ENCODE results near the gene INTS11. TPM values are rescaled to one million over a fixed set of nuclear protein-coding genes. Genes with fewer than 3 reads are reported as not detected.

The INTS11 gene
- total RNA-seq, 1 experiment from 2014 or later = 117 TPM

DNA sequence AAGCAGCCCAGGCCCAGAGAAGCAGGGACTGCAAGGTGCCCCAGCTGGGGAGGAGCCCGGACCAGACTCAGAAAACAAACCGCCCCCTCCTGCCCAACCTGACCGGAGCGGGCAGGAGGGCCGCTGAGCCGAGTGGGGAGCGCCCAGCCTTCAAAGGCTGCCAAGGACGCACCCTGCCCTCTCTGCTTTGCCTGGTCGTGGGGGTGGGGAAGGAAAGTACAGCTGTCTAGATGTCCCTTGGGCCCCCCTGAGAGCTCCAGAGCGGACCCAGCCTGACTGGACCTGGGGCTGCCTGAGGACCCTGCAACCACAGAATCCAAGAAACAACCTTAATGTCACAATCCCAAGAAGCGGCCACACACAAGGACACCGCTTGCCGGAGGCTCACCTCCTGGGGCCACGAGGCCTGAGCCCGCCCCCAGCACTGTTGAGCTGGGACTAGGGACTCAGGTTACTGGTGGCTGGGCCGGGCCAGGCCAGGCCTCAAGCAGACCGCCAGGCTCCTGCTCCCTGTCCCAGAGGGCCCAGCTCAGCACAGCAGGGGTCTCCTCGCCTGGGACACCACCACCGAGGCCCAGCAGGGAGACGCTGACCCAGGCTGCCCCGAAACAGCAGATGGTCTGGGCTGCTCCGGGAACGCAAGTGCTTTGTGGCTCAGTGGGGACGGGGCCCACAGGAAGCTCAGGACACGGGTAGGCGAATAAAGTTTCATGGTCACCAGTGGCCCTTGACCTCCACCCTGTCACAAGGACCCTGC is 23.4 kb upstream of the INTS11 start:
- intact Hi-C loops (cut with micrococcal nuclease; ENCODE audit: unreplicated experiment) = no loop called here
- CTCF ChIA-PET = interaction anchor here (1.6 kb wide), 1 partner anchor 56 kb away, joined by 4 read pairs; no protein-coding TSS in a partner anchor
- peaks cover 19% of the 10 kb centered on the region for H3K4me1 Mint-ChIP-seq (ENCODE audit: low read depth, unreplicated experiment)
- TF ChIP-seq CTCF (IDR thresholded peaks at IDR 0.05; ENCODE audit: unreplicated experiment) = no peak
- H3K27me3 Mint-ChIP-seq (ENCODE audit: unreplicated experiment) = no peaks in the 10 kb centered on the region
- peaks cover 58% of the 10 kb centered on the region for H3K36me3 Mint-ChIP-seq (ENCODE audit: insufficient read depth, unreplicated experiment)
- no peaks in the 10 kb centered on the region for H3K9me3 Mint-ChIP-seq (ENCODE audit: low read depth, unreplicated experiment)
- BruUV-seq (replicated peaks) = TSS peak; percentile 48
- H3K4me3 Mint-ChIP-seq (ENCODE audit: low read depth, unreplicated experiment) = peak overlapping the region; percentile 80
- peak overlapping the region; percentile 79 for H3K27ac Mint-ChIP-seq (ENCODE audit: unreplicated experiment)
- DNase-seq = peak; percentile 54

- no peaks in the 10 kb centered on the region for H3K27me3 Mint-ChIP-seq (ENCODE audit: unreplicated experiment)
- intact Hi-C loops (cut with micrococcal nuclease; ENCODE audit: unreplicated experiment) = no loop called here
- CTCF ChIA-PET = interaction anchor here (1.6 kb wide), 1 partner anchor 56 kb away, joined by 4 read pairs; no protein-coding TSS in a partner anchor
- no TSS peak for BruUV-seq (replicated peaks)
- peaks cover 24% of the 10 kb centered on the region for H3K4me1 Mint-ChIP-seq (ENCODE audit: low read depth, unreplicated experiment)
- peak overlapping the region; percentile 79 for H3K27ac Mint-ChIP-seq (ENCODE audit: unreplicated experiment)
- DNase-seq = no peak
- no peak for TF ChIP-seq CTCF (IDR thresholded peaks at IDR 0.05; ENCODE audit: unreplicated experiment)
- H3K9me3 Mint-ChIP-seq (ENCODE audit: low read depth, unreplicated experiment) = no peaks in the 10 kb centered on the region
- H3K4me3 Mint-ChIP-seq (ENCODE audit: low read depth, unreplicated experiment) = peak overlapping the region; percentile 80
- H3K36me3 Mint-ChIP-seq (ENCODE audit: insufficient read depth, unreplicated experiment) = peaks cover 51% of the 10 kb centered on the region
Measured at GRCh38 chr1:1347026-1347595, 22.7 kb upstream of the INTS11 start.

DNA sequence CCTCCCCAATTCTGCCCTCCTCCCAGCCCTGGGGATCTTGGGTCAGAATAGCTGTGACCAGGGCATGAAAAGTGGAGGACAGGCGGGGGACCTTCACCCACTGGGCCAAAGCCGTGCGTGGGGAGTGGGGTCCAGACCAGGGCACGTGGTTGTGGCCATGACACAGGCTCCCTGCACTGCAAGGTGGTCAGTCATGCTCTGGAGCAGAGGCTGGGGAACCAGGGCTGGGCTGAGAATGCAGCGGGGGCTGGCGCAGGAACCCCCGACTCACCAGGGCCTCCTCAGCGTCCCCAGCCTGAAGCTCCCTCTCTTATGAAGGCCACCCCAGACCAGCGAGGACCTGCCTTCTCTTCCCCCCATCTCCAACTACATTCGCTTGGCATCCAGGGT is 22.0 kb upstream of the INTS11 start:
- H3K4me3 Mint-ChIP-seq (ENCODE audit: low read depth, unreplicated experiment) = peak overlapping the region; percentile 80
- peak overlapping the region; percentile 79 for H3K27ac Mint-ChIP-seq (ENCODE audit: unreplicated experiment)
- CTCF ChIA-PET = no interaction called here
- H3K4me1 Mint-ChIP-seq (ENCODE audit: low read depth, unreplicated experiment) = peaks cover 24% of the 10 kb centered on the region
- no peaks in the 10 kb centered on the region for H3K9me3 Mint-ChIP-seq (ENCODE audit: low read depth, unreplicated experiment)
- intact Hi-C loops (cut with micrococcal nuclease; ENCODE audit: unreplicated experiment) = no loop called here
- TF ChIP-seq CTCF (IDR thresholded peaks at IDR 0.05; ENCODE audit: unreplicated experiment) = no peak
- BruUV-seq (replicated peaks) = no TSS peak
- H3K27me3 Mint-ChIP-seq (ENCODE audit: unreplicated experiment) = no peaks in the 10 kb centered on the region
- peaks cover 48% of the 10 kb centered on the region for H3K36me3 Mint-ChIP-seq (ENCODE audit: insufficient read depth, unreplicated experiment)
- no peak for DNase-seq

- Mint-ChIP-seq H3K4me1 (ENCODE audit: low read depth, unreplicated experiment) (peaks cover 24% of the 10 kb centered on the region), H3K27ac (ENCODE audit: unreplicated experiment) (peak overlapping the region; percentile 79), H3K27me3 (ENCODE audit: unreplicated experiment) (no peaks in the 10 kb centered on the region), H3K4me3 (ENCODE audit: low read depth, unreplicated experiment) (peak overlapping the region; percentile 80), H3K9me3 (ENCODE audit: low read depth, unreplicated experiment) (no peaks in the 10 kb centered on the region), H3K36me3 (ENCODE audit: insufficient read depth, unreplicated experiment) (peaks cover 52% of the 10 kb centered on the region)
- intact Hi-C loops (cut with micrococcal nuclease; ENCODE audit: unreplicated experiment) = no loop called here
- CTCF ChIA-PET = interaction anchor here (0.6 kb wide), 1 partner anchor 29 kb away, joined by 3 read pairs; the partner anchor contains the start of gene AURKAIP1
- no peak for TF ChIP-seq CTCF (IDR thresholded peaks at IDR 0.05; ENCODE audit: unreplicated experiment)
- BruUV-seq (replicated peaks) = no TSS peak
- no peak for DNase-seq
Measured at GRCh38 chr1:1345860-1346500, 21.5 kb upstream of the INTS11 start.
